CD4-positive, alpha-beta T cell treated with Interleukin-21 for 1 hour (primary cell): ENCODE data around the gene INPP5E.

Experiments
- DNase-seq: peaks from one replicate; pipeline ENCODE4 v3.0.0-alpha.2; 2020

Gene INPP5E

GRCh38 chr9:136472640-136473353 is 33.2 kb upstream of the INPP5E start:
- DNase-seq = no peak

- DNase-seq = no peak
Observed at GRCh38 chr9:136471802-136472487, 32.3 kb upstream of the INPP5E start.

GRCh38 chr9:136470792-136471469 is 31.3 kb upstream of the INPP5E start:
- no peak for DNase-seq

- no peak for DNase-seq
Observed at GRCh38 chr9:136470356-136470755, 30.7 kb upstream of the INPP5E start.

- DNase-seq = no peak
Observed at GRCh38 chr9:136467766-136468165, 28.1 kb upstream of the INPP5E start.

- DNase-seq = no peak
Observed at GRCh38 chr9:136466155-136466541, 26.5 kb upstream of the INPP5E start.

- no peak for DNase-seq
Observed at GRCh38 chr9:136465500-136466154, 26.0 kb upstream of the INPP5E start.

- DNase-seq = no peak
Observed at GRCh38 chr9:136464241-136464640, 24.6 kb upstream of the INPP5E start.

GRCh38 chr9:136463578-136463977 is 23.9 kb upstream of the INPP5E start:
- no peak for DNase-seq

- no peak for DNase-seq
Observed at GRCh38 chr9:136462664-136463063, 23.0 kb upstream of the INPP5E start.

- no peak for DNase-seq
Observed at GRCh38 chr9:136460772-136461325, 21.2 kb upstream of the INPP5E start.

- no peak for DNase-seq
Observed at GRCh38 chr9:136459425-136459824, 19.8 kb upstream of the INPP5E start.

- no peak for DNase-seq
Observed at GRCh38 chr9:136457326-136457725, 17.7 kb upstream of the INPP5E start.

GRCh38 chr9:136456258-136456657 is 16.6 kb upstream of the INPP5E start:
- no peak for DNase-seq

GRCh38 chr9:136455043-136456002 is 15.7 kb upstream of the INPP5E start:
- no peak for DNase-seq

GRCh38 chr9:136454026-136454796 is 14.6 kb upstream of the INPP5E start:
- DNase-seq = no peak

GRCh38 chr9:136453326-136453725 is 13.7 kb upstream of the INPP5E start:
- no peak for DNase-seq

- DNase-seq = no peak
Observed at GRCh38 chr9:136451221-136451877, 11.7 kb upstream of the INPP5E start.

GRCh38 chr9:136448655-136449054 is 9.0 kb upstream of the INPP5E start:
- no peak for DNase-seq

- no peak for DNase-seq
Observed at GRCh38 chr9:136447173-136447778, 7.6 kb upstream of the INPP5E start.
